Bronchial epithelial cell (primary cell): ENCODE measurements around the gene NOD2. TPM values are rescaled to one million over a fixed set of nuclear protein-coding genes. Genes with fewer than 3 reads are reported as not detected.

Experiments
- DNase-seq: peaks from one replicate; pipeline ENCODE4 v3.0.0-alpha.2; 2010; ENCODE audit warnings: low read depth
- FAIRE-seq: peaks from 2 replicates; lab custom pipeline; 2011; peaks lifted over from hg19 to GRCh38; lab: Jason Lieb, UNC
- H3K27me3 ChIP-seq: 2 replicates; pipeline ENCODE4 v1.5.1; 2011; ENCODE audit warnings: low read length; ENCODE audit not compliant: control insufficient read depth, insufficient read depth
- H3K36me3 ChIP-seq: 2 replicates; pipeline ENCODE4 v1.5.1; 2011; ENCODE audit warnings: low read length; ENCODE audit not compliant: control insufficient read depth, insufficient read depth
- H3K4me3 ChIP-seq: 2 replicates; pipeline ENCODE4 v1.5.1; 2011; ENCODE audit warnings: mild to moderate bottlenecking, low read depth, low read length, control low read depth
- total RNA-seq: library from RNA; depleted of rRNA; stranded (reverse); fragments of >200 nt; gene quantifications from 2 replicates; pipeline ENCODE4 v1.2.1, GENCODE V29; 2014
- TF ChIP-seq, protein P1 (sequence below): IDR thresholded peaks from 2 replicates; pipeline ENCODE4 v1.5.1; 2011; ENCODE audit warnings: mild to moderate bottlenecking, moderate library complexity, low read length, control low read depth, inconsistent platforms; ENCODE audit not compliant: insufficient read depth, severe bottlenecking

NOD2 gene
- total RNA-seq, 1 donor from 2014 or later: 2.4 TPM

DNA sequence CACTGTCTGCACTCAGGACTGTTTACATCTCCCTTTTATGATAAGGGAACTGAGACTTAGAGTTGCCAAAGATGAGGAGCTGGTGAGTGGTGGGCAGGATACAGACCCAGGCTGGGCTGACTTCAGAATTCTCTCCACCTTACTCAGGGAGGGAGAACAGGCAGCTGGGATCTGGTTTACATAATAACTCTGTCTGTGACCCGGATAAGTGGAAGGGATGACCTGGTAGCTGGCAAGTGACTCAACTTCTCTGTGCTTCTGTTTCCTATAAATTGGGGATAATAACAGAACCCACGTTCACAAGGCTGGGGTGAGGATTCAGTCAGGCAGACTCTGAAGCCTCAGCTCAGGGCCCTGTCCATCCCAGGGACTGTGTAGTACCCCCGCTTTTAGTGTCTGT, 14.9 kb upstream of the NOD2 start:
- FAIRE-seq (no peak), DNase-seq (no peak)
- Histone ChIP-seq H3K36me3 (no peaks in the 10 kb centered on the region), H3K27me3 (no peaks in the 10 kb centered on the region), H3K4me3 (no peak overlapping the region)
- TF ChIP-seq, protein P1, sequence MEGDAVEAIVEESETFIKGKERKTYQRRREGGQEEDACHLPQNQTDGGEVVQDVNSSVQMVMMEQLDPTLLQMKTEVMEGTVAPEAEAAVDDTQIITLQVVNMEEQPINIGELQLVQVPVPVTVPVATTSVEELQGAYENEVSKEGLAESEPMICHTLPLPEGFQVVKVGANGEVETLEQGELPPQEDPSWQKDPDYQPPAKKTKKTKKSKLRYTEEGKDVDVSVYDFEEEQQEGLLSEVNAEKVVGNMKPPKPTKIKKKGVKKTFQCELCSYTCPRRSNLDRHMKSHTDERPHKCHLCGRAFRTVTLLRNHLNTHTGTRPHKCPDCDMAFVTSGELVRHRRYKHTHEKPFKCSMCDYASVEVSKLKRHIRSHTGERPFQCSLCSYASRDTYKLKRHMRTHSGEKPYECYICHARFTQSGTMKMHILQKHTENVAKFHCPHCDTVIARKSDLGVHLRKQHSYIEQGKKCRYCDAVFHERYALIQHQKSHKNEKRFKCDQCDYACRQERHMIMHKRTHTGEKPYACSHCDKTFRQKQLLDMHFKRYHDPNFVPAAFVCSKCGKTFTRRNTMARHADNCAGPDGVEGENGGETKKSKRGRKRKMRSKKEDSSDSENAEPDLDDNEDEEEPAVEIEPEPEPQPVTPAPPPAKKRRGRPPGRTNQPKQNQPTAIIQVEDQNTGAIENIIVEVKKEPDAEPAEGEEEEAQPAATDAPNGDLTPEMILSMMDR: no peak

DNA sequence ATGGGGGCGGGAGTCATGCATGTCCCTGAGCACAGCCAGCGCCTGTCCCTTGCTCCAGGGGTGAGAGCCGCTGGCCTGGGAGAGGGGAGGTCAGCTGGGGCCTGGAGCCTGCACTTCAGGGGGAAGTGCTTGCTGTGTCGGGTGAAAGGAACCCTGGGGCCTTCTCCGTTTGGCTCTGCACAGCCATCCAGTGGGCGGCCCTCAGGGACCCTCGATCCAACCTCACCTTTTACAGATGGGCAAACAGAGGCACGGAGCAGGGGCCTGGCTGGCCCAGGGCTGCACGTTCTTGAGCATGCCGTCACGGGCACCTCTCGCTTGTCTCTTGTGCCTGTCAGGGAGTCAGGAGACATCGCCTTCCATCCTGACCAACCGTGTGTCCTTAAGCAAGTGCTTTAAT, 14.1 kb upstream of the NOD2 start:
- TF ChIP-seq, protein P1: no peak
- DNase-seq (no peak), FAIRE-seq (no peak)
- H3K27me3 ChIP-seq: no peaks in the 10 kb centered on the region
- no peaks in the 10 kb centered on the region for H3K36me3 ChIP-seq
- H3K4me3 ChIP-seq: no peak overlapping the region

DNA sequence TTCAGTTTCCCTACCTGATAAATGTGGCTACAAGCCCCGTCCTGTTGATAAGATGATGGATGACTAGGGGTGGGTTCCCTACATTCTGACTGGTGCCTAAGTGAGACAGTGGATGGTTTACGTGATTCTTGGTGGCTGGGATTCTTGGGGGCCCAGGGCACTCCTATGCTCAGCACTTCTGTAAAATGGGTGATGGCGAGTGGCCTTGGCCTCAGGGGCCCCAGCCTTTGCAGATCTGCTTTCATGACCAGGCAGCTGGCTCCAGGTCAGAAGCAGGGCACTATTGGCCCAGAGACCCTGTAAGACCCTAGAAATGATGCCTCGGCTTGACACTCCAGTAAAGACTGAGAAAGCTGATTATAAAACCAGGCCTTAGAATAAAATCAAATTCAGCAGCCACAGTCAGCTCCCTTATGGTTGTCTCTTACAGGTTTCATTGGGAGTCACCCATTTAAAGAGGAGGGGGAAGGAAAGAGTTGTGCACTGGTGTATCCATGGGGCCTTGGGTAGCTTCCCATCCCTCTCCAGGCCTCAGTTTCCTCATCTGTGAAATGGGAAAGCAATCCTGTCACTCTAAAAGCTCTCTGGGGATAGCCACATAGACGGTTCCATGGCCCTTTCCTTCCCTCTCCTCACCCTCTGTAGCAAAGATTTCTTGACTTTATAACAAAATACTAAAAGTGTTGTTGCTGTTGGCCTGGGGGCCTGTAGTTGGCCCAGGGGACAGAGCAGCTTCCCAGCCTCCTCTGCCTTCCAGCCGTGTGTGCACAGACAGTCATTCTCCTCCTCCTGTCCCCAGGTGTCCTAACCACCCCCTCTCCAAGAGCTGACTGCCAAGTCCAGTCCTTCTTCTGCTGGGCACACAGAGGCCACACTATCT, 13.5 kb upstream of the NOD2 start:
- H3K4me3 ChIP-seq: no peak overlapping the region
- H3K36me3 ChIP-seq: no peaks in the 10 kb centered on the region
- FAIRE-seq: no peak
- DNase-seq: no peak
- TF ChIP-seq, protein P1: no peak
- H3K27me3 ChIP-seq: no peaks in the 10 kb centered on the region

DNA sequence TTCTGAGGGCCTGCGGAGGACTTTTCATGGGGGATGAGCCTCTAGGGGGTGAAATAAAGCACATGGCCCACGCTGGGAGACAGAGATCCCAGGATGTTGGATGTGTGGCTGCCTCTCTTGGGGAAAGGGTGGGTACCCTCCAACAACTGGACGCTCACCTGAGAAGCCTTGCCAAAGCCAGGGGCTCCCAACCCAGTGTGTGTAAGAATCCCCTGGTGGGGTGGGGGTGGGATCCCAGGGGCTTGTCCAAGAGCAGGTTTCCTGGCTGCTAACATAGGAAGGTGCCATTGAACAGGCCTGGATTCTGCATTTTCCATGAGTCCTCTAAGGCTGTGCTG, 12.9 kb upstream of the NOD2 start:
- no peak for FAIRE-seq
- Histone ChIP-seq H3K36me3 (no peaks in the 10 kb centered on the region), H3K27me3 (no peaks in the 10 kb centered on the region), H3K4me3 (no peak overlapping the region)
- DNase-seq: no peak
- TF ChIP-seq, protein P1: no peak

DNA sequence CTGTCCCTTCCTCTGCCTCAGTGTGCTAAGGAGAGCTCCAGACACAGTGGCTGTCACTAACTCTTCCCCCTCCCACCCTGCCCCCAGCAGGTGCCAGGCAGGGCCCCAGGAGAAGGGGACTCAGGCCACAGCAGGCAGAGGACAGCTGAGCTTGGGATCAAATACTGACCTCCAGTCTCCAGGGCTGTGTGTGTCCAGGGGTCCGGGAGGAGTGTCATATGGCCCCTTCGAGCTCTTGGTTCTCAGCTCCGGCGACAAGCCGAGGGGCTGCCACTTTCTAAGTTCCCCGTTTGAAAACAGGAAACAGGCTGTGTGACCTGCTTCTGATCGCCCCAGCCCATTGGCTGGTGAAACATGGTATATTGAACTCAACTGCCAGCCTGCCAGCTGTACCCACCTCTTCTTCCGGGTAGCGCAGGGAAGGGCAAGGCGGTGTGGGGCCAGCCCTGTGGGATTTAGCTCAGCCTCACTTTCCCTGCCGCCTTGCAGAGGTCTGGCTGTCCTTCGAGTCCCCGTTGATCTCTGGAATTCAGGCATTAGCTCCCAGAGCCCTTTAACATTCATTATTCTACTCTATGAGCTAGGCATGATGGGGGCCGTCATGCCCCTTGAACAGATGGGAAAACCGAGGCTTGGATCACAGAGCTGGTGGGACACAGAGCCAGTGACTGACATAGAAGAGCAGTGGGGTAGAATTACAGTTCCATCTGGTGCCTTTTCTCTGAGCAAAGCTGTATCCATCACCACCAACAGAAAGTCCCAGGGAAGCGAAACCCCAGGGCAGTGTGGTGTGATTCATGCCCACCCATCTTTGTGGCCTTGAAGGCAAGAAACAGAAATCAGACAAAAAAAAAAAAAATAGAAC, 12.2 kb upstream of the NOD2 start, which contains the start of gene SNX20:
TSS of gene SNX20 (minus strand) at position 292 of the 865 bp plus-strand sequence. CDS start 3,786 bp downstream, outside the sequence.
- no peak for FAIRE-seq
- no peak within 1 kb of the TSS for H3K4me3 ChIP-seq
- TF ChIP-seq, protein P1: no peak
- H3K27me3 ChIP-seq: no peaks in the 10 kb centered on the region
- DNase-seq: no peak
- H3K36me3 ChIP-seq: no peaks in the 10 kb centered on the region
